Heart left ventricle (tissue), 13 donors: ENCODE data around the gene UACA.

ENCODE experiments used
- CTCF ChIP-seq, 12 donors: fragments of 200-600 bp; sonication (generic) in 4 of 12; IDR thresholded peaks; one replicate each; pipeline versions ENCODE4 v1.5.0 to v1.8.0; 2018 to 2022; ENCODE audit warnings: antibody characterized with exemption in 12 of 12, mild to moderate bottlenecking in 5 of 12
- POLR2A ChIP-seq, 2 donors: fragments of 450-650 bp; IDR thresholded peaks; one replicate each; pipeline ENCODE4 v1.6.1; 2017; ENCODE audit warnings: antibody characterized with exemption in 2 of 2, mild to moderate bottlenecking in 2 of 2, moderate library complexity in 2 of 2
- donor health status: ischemic (EF 13 %, LVEDD 7.1; RV severe dilation, severe dysfunction).
- donor health status: DM: no; HTN: yes; CAD: no.
- donor health status: DM: no; HTN: no; CAD: no.
- donor health status: ischemic (EF 25% LVEDD 6.9; RV normal size, moderate dysfunction).
- donor health status: ischemic (EF 25% LVEDD 5.7; RV mildly dilated, moderate dysfunction).
- donor health status: ischemic (EF 35%, LVEDD 5.7; RV mildly dilated, moderate dysfunction).
- donor health status: nonischemic (EF 11% LVEDD 7.7; RV severe dilation, severe dysfunction).
- donor health status: DM: yes; HTN: yes; CAD: no.
- donor health status: PGD.
- donor health status: ischemic (EF 29% LVEDD 5.4; RV normal size, mild dysfunction).
- donor health status: nonischemic (EF 23%, LVEDD 6.1; RV moderate dilation, normal function).

DNA sequence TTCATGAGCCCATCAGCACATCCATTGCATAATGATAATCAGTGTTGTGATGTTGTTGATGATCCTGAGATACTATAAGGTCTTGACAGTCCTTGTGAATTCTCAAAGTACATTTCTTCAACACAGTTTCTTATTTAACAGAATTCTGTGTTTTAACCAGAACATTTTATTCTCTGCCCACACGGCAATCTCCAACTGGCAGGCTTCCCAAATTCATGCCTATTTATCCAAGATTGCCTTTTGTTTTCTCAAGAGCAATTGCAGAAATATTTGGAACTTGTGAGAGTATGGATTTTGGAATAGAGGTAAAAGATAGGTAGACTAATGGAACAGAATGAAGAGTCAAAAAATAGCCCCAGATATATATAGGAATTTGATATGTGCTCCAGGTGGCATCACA lies 116.0 kb downstream of the UACA start:
- TF ChIP-seq CTCF (IDR thresholded peaks at IDR 0.05): no peak
- no peak for TF ChIP-seq POLR2A (IDR thresholded peaks at IDR 0.05)
